ENCODE results near the gene ABHD11. TPM values are rescaled to one million over a fixed set of nuclear protein-coding genes. Genes with fewer than 3 reads are reported as not detected.
A peak's percentile ranks its signal among the peaks of the same experiment; 100 is the strongest.

The ABHD11 gene
- total RNA-seq, 4 donors from 2014 or later: 4.4 to 14.1 (median 7.7) TPM

DNA sequence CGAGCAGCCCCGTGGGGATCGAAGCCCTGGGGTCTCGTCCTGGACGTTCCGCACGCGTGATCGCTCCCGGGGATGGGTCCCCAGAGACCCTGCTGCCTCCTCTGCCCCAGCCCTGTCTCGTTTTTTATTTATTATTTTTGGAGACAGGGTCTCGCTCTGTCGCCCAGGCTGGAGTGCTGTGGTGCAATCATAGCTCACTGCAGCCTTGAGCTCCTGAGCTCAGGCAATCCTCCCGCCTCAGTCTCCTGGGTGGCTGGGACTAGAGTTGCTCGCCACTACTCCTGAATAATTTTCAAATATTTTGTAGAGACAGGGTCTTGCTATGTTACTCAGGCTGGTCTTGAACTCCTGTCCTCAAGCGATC is 18.8 kb downstream of the ABHD11 start:
- TF ChIP-seq POLR2A (IDR thresholded peaks at IDR 0.05): no peak
- TF ChIP-seq, protein P1, sequence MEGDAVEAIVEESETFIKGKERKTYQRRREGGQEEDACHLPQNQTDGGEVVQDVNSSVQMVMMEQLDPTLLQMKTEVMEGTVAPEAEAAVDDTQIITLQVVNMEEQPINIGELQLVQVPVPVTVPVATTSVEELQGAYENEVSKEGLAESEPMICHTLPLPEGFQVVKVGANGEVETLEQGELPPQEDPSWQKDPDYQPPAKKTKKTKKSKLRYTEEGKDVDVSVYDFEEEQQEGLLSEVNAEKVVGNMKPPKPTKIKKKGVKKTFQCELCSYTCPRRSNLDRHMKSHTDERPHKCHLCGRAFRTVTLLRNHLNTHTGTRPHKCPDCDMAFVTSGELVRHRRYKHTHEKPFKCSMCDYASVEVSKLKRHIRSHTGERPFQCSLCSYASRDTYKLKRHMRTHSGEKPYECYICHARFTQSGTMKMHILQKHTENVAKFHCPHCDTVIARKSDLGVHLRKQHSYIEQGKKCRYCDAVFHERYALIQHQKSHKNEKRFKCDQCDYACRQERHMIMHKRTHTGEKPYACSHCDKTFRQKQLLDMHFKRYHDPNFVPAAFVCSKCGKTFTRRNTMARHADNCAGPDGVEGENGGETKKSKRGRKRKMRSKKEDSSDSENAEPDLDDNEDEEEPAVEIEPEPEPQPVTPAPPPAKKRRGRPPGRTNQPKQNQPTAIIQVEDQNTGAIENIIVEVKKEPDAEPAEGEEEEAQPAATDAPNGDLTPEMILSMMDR (IDR thresholded peaks at IDR 0.05): no peak
- Histone ChIP-seq H3K4me1 (peaks cover 0 to 12% of the 10 kb centered on the region in 2 donors), H3K4me3 (peak overlapping the region; percentile 33 to 70), H3K27ac (no peak overlapping the region), H3K36me3 (no peaks in the 10 kb centered on the region), H3K27me3 (no peaks in the 10 kb centered on the region), H3K9me3 (no peaks in the 10 kb centered on the region)
- intact Hi-C loops (cut with DNase I; ENCODE audit: low total_unique reads): no loop called here
- no peak for DNase-seq

DNA sequence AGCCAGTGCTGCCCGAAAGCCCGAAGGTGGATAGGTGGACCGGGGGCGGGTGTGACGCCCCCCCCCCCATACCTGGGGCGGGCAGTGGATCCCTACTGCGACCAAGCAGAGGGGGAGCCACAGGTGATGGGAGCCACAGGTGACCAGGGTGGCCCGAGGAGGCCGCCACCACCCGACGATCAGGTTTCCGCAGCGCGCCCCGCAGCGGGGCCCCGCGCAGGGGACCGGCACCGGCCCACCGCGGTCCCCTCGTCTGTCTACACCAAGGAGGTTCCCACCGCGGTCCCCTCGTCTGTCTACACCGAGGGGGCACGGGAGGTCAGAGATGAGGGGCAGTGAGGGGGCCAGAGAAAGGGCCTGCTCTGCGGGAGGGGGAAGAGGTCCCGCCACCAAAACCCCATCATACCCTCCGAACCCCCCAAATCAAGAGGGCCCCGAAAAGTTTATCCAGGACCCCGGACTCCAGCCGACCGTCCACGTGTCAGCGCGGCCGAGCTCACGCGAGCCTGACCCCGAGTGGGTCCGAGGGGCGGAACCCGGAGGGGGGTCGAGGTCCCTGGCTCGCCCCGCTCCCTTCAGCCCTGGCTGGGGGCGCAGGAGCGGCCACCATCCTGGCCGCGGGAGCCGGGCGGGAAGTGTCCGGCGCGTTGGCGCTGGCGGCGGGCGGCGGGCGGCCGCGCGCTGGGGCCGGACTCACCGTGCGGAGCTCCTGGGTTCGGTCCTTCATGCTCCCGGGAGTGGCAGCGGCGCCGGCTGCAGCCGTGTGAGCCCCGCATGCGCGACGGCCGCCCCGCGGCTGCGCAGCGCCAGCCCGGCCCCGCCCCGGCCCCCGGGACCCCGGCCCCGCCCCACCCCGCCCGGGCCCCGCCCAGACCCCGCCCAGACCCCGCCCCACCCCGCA is 19.4 kb downstream of the ABHD11 start, which contains the start of gene STX1A:
STX1A (minus strand) TSS at position 765 of the 901 bp plus-strand sequence; CDS start at position 727, 38 bp downstream.
- TF ChIP-seq POLR2A (IDR thresholded peaks at IDR 0.05): peak in 1 of 2 donors; percentile 66
- TF ChIP-seq, protein P1 (IDR thresholded peaks at IDR 0.05): no peak
- DNase-seq: peak in 1 of 2 donors; percentile 77
- H3K36me3 ChIP-seq: no peaks in the 10 kb centered on the region
- H3K27ac ChIP-seq: peak within 1 kb of the TSS; percentile 47 to 51
- H3K27me3 ChIP-seq: no peaks in the 10 kb centered on the region
- intact Hi-C loops (cut with DNase I; ENCODE audit: low total_unique reads): no loop called here
- H3K4me3 ChIP-seq: peak within 1 kb of the TSS; percentile 49 to 70
- peaks cover 0 to 12% of the 10 kb centered on the region in 2 donors for H3K4me1 ChIP-seq
- H3K9me3 ChIP-seq: no peaks in the 10 kb centered on the region

DNA sequence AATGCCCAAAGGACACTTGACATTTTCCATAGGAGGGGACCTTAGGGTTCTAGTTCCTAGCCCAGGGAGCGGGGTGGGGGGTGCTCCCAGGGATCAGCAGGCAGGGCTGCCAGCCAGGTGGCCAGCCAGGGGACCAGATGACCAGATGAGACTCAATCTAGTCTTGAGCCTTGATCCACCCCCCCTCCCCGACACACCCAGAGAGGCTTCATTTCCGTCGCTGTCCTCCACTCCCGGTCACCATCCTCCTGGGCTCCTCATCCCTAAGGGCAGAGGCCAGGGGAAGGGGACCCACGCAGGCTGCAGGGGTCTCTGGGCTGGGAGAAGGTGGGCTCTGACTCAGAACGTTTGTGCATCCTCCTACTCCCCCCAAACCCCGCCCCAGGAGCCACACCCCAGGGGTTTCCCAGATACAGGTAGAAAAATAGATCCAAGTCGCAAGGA is 20.1 kb downstream of the ABHD11 start:
- intact Hi-C loops (cut with DNase I; ENCODE audit: low total_unique reads): no loop called here
- Histone ChIP-seq H3K27me3 (no peaks in the 10 kb centered on the region), H3K9me3 (no peaks in the 10 kb centered on the region), H3K27ac (no peak overlapping the region), H3K36me3 (no peaks in the 10 kb centered on the region), H3K4me1 (peaks cover 0 to 12% of the 10 kb centered on the region in 2 donors), H3K4me3 (peak overlapping the region; percentile 49 to 70)
- TF ChIP-seq, protein P1 (IDR thresholded peaks at IDR 0.05): no peak
- no peak for TF ChIP-seq POLR2A (IDR thresholded peaks at IDR 0.05)
- DNase-seq: no peak

DNA sequence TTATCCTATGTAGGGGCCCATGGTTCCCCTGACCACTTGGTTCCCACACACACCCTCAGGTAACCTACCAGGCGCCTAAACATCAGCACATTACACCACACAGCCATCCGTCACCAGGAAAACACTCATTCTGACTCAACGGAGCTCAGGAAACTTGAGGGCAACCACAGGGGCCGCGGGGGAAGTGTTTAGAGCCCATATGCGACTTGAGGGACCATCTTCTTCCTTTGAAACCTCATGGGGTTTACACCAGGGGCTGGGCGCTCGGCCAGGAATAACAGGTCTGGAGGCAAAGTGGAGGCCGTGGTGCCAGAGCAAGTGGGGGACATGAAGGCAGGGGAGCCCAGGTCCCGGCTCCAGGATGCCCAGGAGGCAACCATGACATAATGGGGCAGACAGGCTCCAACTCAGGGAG is 20.6 kb downstream of the ABHD11 start:
- peaks cover 0 to 12% of the 10 kb centered on the region in 2 donors for H3K4me1 ChIP-seq
- DNase-seq: no peak
- H3K27ac ChIP-seq: no peak overlapping the region
- no peaks in the 10 kb centered on the region for H3K27me3 ChIP-seq
- no peak overlapping the region for H3K4me3 ChIP-seq
- H3K9me3 ChIP-seq: no peaks in the 10 kb centered on the region
- no peaks in the 10 kb centered on the region for H3K36me3 ChIP-seq
- intact Hi-C loops (cut with DNase I; ENCODE audit: low total_unique reads): no loop called here
- TF ChIP-seq, protein P1 (IDR thresholded peaks at IDR 0.05): no peak
- TF ChIP-seq POLR2A (IDR thresholded peaks at IDR 0.05): no peak

Data from uterus (tissue), 4 donors.